ENCODE results near the gene ROR1.
A peak's percentile ranks its signal among the peaks of the same experiment; 100 is the strongest.

Gene ROR1

GRCh38 chr1:63770381-63770780, 3.4 kb upstream of the ROR1 start:
- no peaks in the 10 kb centered on the region for H3K9me3 ChIP-seq
- H3K36me3 ChIP-seq = no peaks in the 10 kb centered on the region
- no peak for TF ChIP-seq CTCF (IDR thresholded peaks at IDR 0.05; ENCODE audit: low read depth, low read length)
- no peak overlapping the region for H3K4me3 ChIP-seq (ENCODE audit: low read depth, low read length)
- no peaks in the 10 kb centered on the region for H3K27me3 ChIP-seq
- no peak for DNase-seq
- H3K4me1 ChIP-seq = no peaks in the 10 kb centered on the region

GRCh38 chr1:63772201-63772600, 1.6 kb upstream of the ROR1 start:
- Histone ChIP-seq H3K27me3 (no peaks in the 10 kb centered on the region), H3K36me3 (no peaks in the 10 kb centered on the region), H3K9me3 (no peaks in the 10 kb centered on the region), H3K4me1 (no peaks in the 10 kb centered on the region), H3K4me3 (ENCODE audit: low read depth, low read length) (no peak overlapping the region)
- no peak for DNase-seq
- no peak for TF ChIP-seq CTCF (IDR thresholded peaks at IDR 0.05; ENCODE audit: low read depth, low read length)

GRCh38 chr1:63772876-63773275, 941 bp upstream of the ROR1 start:
- no peak overlapping the region for H3K4me3 ChIP-seq (ENCODE audit: low read depth, low read length)
- no peaks in the 10 kb centered on the region for H3K27me3 ChIP-seq
- no peaks in the 10 kb centered on the region for H3K36me3 ChIP-seq
- no peak for TF ChIP-seq CTCF (IDR thresholded peaks at IDR 0.05; ENCODE audit: low read depth, low read length)
- H3K4me1 ChIP-seq = no peaks in the 10 kb centered on the region
- DNase-seq = no peak
- no peaks in the 10 kb centered on the region for H3K9me3 ChIP-seq

GRCh38 chr1:63773496-63773814, 362 bp upstream of the ROR1 start:
- TF ChIP-seq CTCF (IDR thresholded peaks at IDR 0.05; ENCODE audit: low read depth, low read length) = no peak
- no peak for DNase-seq
- H3K9me3 ChIP-seq = no peaks in the 10 kb centered on the region

GRCh38 chr1:63774617-63775417, 1.0 kb downstream of the ROR1 start:
- Histone ChIP-seq H3K4me1 (no peaks in the 10 kb centered on the region), H3K4me3 (ENCODE audit: low read depth, low read length) (peak overlapping the region; percentile 79), H3K36me3 (no peaks in the 10 kb centered on the region), H3K27me3 (no peaks in the 10 kb centered on the region), H3K9me3 (no peaks in the 10 kb centered on the region)
- DNase-seq = peak; percentile 46
- no peak for TF ChIP-seq CTCF (IDR thresholded peaks at IDR 0.05; ENCODE audit: low read depth, low read length)

More at GRCh38 chr1:63773496-63773814, 362 bp upstream of the ROR1 start:
- peak overlapping the region; percentile 69 for H3K4me3 ChIP-seq (ENCODE audit: low read depth, low read length)
- no peaks in the 10 kb centered on the region for H3K4me1 ChIP-seq
- H3K36me3 ChIP-seq = no peaks in the 10 kb centered on the region
- H3K27me3 ChIP-seq = no peaks in the 10 kb centered on the region

- H3K9me3 ChIP-seq = no peaks in the 10 kb centered on the region
- peak overlapping the region; percentile 79 for H3K4me3 ChIP-seq (ENCODE audit: low read depth, low read length)
- no peaks in the 10 kb centered on the region for H3K27me3 ChIP-seq
- H3K4me1 ChIP-seq = no peaks in the 10 kb centered on the region
- H3K36me3 ChIP-seq = no peaks in the 10 kb centered on the region
- no peak for DNase-seq
- no peak for TF ChIP-seq CTCF (IDR thresholded peaks at IDR 0.05; ENCODE audit: low read depth, low read length)
Measured at GRCh38 chr1:63775418-63776127, 1.8 kb downstream of the ROR1 start.
